NK-92 (cell line): Measurements from ENCODE around the gene TSPAN31.
"Not testable (repeated sequence)": the region's sequence is repeated elsewhere in the genome, so short reads cannot be mapped to it uniquely, and the experiment has no call there.

ENCODE experiments used
- DNase-seq: peaks from one replicate; lab custom pipeline; 2025; ENCODE audit not compliant: unreplicated experiment; lab: John Stamatoyannopoulos, UW

The TSPAN31 gene

GRCh38 chr12:57721846-57722608 is 22.8 kb upstream of the TSPAN31 start:
- not testable (repeated sequence) for DNase-seq

- DNase-seq = no peak
Measured at GRCh38 chr12:57722716-57723629, 21.9 kb upstream of the TSPAN31 start.

GRCh38 chr12:57723630-57723962 is 21.2 kb upstream of the TSPAN31 start:
- DNase-seq = no peak

GRCh38 chr12:57724003-57724935 is 20.6 kb upstream of the TSPAN31 start:
- DNase-seq = no peak

- no peak for DNase-seq
Measured at GRCh38 chr12:57724936-57725740, 19.7 kb upstream of the TSPAN31 start.

- DNase-seq = no peak
Measured at GRCh38 chr12:57725851-57726150, 19.0 kb upstream of the TSPAN31 start.

GRCh38 chr12:57726151-57726883 is 18.5 kb upstream of the TSPAN31 start:
- DNase-seq = no peak

GRCh38 chr12:57726884-57727757 is 17.7 kb upstream of the TSPAN31 start:
- DNase-seq = no peak

- no peak for DNase-seq
Measured at GRCh38 chr12:57727758-57728395, 17.0 kb upstream of the TSPAN31 start.

GRCh38 chr12:57729321-57729844 is 15.5 kb upstream of the TSPAN31 start:
- DNase-seq = no peak

GRCh38 chr12:57730336-57731067 is 14.3 kb upstream of the TSPAN31 start:
- DNase-seq = no peak

- no peak for DNase-seq
Measured at GRCh38 chr12:57731411-57732080, 13.3 kb upstream of the TSPAN31 start.

- no peak for DNase-seq
Measured at GRCh38 chr12:57732270-57732669, 12.6 kb upstream of the TSPAN31 start.

GRCh38 chr12:57732726-57733593 is 11.9 kb upstream of the TSPAN31 start:
- DNase-seq = no peak

GRCh38 chr12:57733928-57734327 is 10.9 kb upstream of the TSPAN31 start:
- no peak for DNase-seq

- no peak for DNase-seq
Measured at GRCh38 chr12:57734591-57734990, 10.2 kb upstream of the TSPAN31 start.
